ENCODE results near the gene HOXA6. TPM values are rescaled to one million over a fixed set of nuclear protein-coding genes. Genes with fewer than 3 reads are reported as not detected.

The HOXA6 gene
- total RNA-seq (2014; rRNA removed; shearing (Covaris generic)): 0.48 TPM in 1 of 2 replicates, not detected in the other

DNA sequence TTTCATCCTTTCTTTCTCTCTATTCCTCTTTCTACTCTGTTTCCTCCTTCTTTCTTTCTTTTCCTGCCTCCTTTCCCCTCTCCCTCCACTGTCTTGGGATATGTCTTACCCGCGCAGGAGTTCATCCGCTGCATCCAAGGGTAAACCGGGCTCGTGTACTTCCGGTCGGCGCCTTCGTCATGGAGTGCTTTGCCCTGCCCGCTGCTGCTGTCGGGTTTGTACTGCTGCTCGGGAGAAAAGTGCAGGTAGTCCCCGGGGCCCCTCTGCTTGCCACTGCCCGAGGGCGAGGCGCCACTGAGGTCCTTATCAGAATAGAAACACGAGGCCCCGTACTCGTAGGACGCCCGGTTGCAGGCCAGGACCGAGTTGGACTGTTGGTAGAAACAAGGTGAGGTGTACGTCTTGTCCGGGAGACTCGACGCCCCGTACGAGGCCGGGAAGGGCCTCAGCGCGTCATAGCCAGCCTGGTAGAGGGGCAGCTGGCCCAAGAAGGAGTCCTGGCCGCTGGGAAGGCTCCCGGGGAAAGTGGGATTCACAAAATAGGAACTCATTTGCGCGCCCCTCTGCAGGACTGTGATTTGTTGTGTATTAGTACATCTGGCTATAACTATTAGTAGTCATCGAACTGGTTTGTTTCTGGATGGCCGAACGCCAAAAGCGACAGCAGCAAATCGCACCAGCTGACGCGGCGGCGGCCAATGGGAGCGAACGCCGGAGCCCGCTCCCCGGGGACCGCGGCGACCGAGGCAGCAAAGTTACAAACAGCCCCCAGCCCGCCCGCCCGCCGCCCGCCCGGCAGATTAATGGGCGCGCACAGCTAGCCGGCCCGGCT is at the start of gene HOXA6:
HOXA6 (minus strand) TSS at position 576 of the 832 bp plus-strand sequence; CDS start at position 551, 25 bp downstream.
- no peak for DNase-seq (ENCODE audit: low spot score)

DNA sequence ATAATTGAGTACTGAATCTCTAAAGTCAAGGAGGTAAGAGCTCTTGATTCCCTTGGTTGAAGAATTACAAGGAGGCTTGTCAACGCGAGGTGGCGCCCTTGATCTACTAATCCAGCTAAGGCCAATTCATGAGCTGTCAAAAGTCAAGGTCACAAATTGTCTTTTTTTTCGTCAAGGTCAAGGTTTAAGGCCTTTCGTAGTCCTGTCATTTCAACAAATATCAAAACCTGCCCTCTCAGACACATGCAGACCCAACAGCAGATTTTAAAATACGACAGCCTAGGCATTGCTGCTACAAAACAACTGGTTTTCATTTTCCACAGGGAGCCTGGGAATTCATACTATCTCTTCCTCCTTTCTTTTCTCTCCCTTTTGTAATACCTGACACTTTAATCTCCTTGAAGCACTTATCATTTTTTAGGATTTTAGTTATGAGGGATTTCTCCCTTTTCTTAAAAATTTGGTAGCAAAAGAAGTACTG is 48.8 kb upstream of the HOXA6 start:
- peak; percentile 65 for DNase-seq (ENCODE audit: low spot score)

DNA sequence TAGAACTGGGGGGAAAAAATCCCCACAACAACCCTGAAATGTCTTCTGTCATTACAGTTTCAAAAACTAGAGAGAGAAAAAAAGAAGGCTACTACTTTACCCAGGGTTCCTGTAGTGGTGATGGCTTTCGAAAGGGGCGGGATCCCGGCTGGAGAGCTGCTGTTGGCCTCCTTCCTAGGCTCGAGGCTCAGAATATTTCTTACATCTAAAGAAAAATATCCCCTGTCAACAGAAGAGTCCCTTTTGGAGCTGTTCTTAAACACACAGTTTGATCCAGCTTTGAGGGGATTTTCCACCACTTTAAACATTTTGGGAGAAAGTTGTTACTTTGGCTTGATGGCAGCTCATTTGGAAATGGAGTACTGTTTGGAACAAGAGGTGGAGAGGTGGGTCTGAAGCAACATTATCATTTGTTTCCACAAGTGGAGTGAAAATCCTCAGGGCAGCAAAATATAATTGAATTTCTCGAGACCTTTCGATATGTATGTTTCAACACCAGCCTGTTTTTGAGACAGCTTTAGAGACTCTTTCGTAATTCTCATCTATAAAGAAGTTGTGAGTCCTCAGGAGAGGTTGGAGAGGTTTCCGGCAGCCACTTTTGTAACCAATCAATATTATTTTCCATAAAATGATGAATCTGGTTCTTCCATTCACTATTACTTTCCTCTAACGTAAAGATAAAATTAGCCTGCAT is 47.3 kb upstream of the HOXA6 start:
- DNase-seq (ENCODE audit: low spot score): no peak

DNA sequence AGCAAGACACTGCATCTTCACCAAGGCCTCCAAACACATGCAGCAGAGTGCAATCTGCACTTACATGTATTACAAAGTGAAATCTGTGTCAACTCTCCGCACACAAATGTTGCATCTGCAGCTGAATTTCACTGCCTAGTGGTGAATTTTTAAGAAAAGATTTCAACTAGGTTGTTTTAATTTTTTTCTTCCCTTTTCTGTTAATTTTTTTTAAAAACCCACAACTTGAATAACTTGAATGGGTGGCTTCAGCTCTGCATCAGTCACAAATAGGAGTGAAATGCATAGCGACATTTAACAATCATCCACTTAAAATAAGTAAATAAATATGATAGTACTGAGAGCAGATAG is 46.4 kb upstream of the HOXA6 start:
- no peak for DNase-seq (ENCODE audit: low spot score)

- no peak for DNase-seq (ENCODE audit: low spot score)
Measured at GRCh38 chr7:27193335-27194001, 45.9 kb upstream of the HOXA6 start.

GRCh38 chr7:27192546-27193334 is 45.2 kb upstream of the HOXA6 start:
- DNase-seq (ENCODE audit: low spot score): no peak

GRCh38 chr7:27191833-27192545 is 44.4 kb upstream of the HOXA6 start:
- no peak for DNase-seq (ENCODE audit: low spot score)

DNA sequence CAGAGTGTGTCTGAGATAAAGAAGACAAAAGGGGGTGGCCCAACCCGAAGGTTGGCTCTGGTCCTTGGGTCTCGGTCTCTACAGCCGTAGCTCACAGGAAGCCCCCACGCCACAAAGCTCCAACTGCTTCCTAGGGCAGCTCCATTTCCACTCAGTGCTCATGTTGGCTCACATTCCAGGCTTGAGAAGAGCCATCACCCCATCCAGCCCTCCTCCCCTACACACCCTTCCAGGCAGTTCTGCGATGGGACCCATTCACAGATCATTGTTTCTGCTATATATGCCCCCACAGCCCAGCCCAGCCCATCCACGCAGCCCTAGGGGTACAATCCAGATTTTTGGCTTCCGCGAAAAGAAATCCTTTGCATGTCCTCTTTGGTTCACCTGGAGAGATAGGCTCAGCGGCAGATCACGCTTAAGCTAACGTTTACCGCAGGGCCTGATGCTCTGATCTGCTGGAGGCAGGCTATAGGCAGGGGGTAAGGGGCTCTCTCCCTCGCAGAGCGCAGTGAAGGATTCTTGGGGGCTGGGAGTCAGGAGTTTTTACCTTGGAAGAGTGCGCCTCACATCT is 43.7 kb upstream of the HOXA6 start:
- DNase-seq (ENCODE audit: low spot score): no peak

GRCh38 chr7:27189997-27190748 is 42.6 kb upstream of the HOXA6 start:
- no peak for DNase-seq (ENCODE audit: low spot score)

DNA sequence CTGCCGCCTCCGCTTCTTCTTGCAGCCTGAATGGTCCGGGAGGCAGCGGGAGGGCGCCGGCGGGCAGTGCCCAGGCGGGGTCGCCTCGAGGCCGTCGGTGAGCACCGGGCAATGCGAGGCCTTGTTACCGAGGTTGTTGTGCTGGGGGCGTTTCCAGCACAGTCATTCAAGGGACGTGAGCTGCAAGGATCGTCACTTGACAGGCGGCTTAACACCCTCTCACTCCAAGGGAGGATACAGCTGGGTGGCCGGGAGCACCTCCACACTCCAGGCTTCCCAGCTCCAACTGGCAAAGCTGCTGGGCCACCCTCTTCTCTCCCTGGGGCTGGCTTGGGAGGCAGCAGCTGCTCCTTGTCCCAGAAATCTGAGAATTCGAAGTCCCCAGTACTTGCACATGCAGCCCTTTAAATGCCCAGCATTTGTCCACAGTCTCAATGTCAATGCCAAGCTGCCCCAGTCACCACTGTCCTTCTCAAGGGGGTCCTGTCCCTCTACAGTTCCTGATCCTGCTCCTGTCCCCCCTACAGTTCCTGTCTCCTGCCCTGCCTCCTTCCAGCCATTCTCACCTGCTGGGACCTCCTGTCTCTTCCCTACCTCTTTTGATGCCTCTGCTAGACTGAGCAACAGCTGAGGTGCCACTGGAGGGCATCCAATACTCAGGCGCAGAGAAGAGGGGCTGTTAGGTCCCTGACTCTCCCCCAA is 41.9 kb upstream of the HOXA6 start:
- DNase-seq (ENCODE audit: low spot score): no peak

GRCh38 chr7:27188386-27189294 is 41.1 kb upstream of the HOXA6 start:
- no peak for DNase-seq (ENCODE audit: low spot score)

- no peak for DNase-seq (ENCODE audit: low spot score)
Measured at GRCh38 chr7:27187475-27188385, 40.2 kb upstream of the HOXA6 start.

DNA sequence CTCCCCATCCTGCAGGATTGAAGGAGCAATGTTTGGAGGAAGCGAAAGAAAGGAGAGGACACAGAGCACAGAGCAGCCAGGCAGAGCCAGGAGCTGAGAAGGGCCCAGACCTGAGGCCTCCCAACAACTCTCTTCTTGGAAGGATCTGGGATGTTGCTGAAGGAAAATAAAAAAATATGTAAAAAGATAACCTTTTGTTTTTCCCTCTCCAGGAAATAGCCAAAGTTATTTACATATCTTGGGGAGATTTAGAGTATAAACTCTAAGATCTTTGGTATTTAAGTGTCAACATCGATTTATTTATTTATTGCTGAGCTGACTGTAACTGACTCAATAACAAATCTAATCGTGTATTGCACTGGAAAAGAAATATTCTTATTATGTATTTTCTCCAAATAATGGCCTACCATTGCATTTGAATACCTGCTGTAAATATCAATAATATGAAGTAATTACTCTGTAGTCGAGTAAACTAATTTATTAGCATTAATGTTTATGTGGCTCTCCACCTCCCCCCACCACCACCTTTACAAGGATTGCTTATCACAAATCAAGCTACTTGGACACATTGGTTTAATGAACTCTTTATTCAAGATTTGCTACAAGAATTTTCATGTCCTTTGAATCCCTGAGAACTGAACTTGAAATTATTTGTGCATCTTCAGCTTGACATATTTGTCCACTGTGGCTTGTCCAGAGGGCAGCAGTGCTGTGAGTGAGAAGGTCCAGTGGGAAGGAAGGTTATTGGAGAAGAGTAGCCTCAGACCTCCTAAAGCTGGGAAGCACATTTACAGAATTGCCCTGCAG is 39.3 kb upstream of the HOXA6 start:
- no peak for DNase-seq (ENCODE audit: low spot score)

DNA sequence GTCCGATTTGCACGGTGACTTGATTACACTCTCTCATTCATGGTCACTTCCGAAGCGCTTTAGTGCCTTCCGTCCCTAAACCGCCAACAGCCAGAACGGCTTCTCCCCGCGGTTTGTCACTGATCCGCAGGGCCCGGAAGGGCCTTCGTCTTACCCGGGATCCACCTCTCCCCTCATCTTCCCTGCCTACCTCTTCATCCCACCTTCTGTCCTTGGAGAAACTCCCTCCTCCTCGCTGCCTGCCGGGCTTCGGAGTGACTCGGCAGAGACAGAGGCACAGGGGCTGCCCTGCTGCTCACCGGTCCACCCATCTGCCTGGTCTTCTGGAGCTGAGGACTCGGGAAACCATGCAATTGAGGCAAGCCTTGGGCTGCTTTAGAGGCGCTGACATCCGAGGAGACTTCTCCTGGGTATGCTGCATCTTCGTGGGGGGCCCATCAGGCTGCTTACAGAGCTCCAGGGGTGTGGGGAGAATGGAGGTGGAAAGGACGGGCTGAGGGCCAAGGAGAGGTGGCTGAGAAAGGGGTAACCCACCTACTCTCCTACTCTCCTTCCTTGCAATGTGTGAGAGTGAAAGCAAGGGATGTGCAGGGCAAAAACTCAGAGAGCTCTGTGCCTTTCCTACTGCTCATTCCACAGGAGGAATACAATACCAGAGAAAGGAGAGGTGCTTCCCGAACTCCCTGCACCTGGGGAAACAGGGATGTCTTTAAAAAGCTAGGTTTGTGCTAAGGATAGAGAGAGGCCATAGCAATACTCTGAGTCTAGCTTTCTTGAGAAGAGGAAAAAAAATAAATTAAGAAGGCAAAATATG is 38.5 kb upstream of the HOXA6 start:
- no peak for DNase-seq (ENCODE audit: low spot score)

All from A172 (cell line).